ENCODE data around the gene RPS18. TPM values are rescaled to one million over a fixed set of nuclear protein-coding genes. Genes with fewer than 3 reads are reported as not detected.

Gene RPS18
- total RNA-seq, 1 experiment from 2014 or later, result 3,216 TPM

DNA sequence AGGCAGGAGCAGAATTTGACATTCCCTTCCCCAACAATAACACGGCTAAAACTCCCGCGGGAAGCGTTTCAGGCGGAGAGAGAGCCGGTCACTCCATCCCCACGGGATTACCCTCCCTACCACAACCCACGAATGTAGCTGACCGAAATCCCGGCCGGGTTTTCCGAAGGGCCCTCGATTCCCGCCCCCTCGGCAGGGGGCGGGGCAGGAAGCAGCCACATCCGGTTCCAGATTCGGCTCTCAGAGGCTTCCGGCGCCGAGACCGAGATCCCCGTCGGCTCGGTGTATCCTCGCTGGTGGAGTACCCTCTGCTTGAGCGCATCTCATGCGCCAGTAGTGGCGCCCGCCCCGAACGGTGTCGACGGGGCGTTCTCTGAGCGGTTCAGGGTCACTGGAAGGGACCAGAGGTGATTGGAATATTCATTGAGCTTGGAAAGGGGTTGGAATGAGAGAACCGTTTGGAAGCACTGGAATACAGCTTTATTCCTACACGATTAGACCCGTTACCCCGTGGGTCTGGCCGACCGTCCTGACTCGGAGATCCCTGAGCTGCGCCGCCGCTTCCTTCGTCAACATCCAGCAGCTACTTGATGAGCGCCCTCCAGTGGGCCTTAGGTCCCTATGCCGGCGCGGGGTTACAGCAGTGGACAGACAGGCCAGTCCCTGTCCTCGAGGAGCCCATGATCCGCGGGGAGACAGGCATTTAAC lies 27.5 kb downstream of the RPS18 start:
- no peak overlapping the region for H2BK5ac ChIP-seq (ENCODE audit: insufficient read length, low read length)
- H3K36me3 Mint-ChIP-seq (ENCODE audit: insufficient read depth in 1 of 3, low read depth in 3 of 3), result peaks cover 7 to 26% (median 17%) of the 10 kb centered on the region in 3 experiments; a peak in 6 of 7 replicates
- H3K27me3 ChIP-seq (ENCODE audit: insufficient read depth, low read length), result no peaks in the 10 kb centered on the region
- no peaks in the 10 kb centered on the region for H3K4me1 ChIP-seq (ENCODE audit: insufficient read depth, low read length)
- H4K20me1 ChIP-seq (ENCODE audit: control insufficient read depth, insufficient read depth, insufficient read length), result no peaks in the 10 kb centered on the region
- H2AK5ac ChIP-seq (ENCODE audit: insufficient read length, low read length), result no peak overlapping the region
- peak overlapping the region; percentile 91 for H3K27ac ChIP-seq (ENCODE audit: insufficient read length, low read depth, low read length)
- peak overlapping the region; percentile 85 for H3K9ac ChIP-seq (ENCODE audit: extremely low read depth, insufficient read length, low read length)
- no peaks in the 10 kb centered on the region for H3K9me3 ChIP-seq (ENCODE audit: control insufficient read depth, low read depth, low read length)
- H3T11ph ChIP-seq (ENCODE audit: low read length), result no peak overlapping the region
- no peaks in the 10 kb centered on the region for H3K79me1 ChIP-seq (ENCODE audit: insufficient read depth, low read depth, low read length, poor library complexity, severe bottlenecking)
- peak overlapping the region; percentile 98 to 99 (median 98) for H3K27ac Mint-ChIP-seq
- H2BK12ac ChIP-seq (ENCODE audit: insufficient read length, low read depth, low read length), result no peak overlapping the region
- H2BK20ac ChIP-seq (ENCODE audit: low read depth, low read length, poor library complexity, severe bottlenecking), result no peak overlapping the region
- H2BK120ac ChIP-seq (ENCODE audit: low read depth, low read length, poor library complexity, severe bottlenecking), result no peak overlapping the region
- no peak overlapping the region for H4K91ac ChIP-seq (ENCODE audit: insufficient read length, low read depth, low read length)
- H3K4me2 ChIP-seq (ENCODE audit: insufficient read depth, insufficient read length, low read length), result peak overlapping the region; percentile 90
- no peak overlapping the region for H3K23ac ChIP-seq (ENCODE audit: insufficient read length, low read depth, low read length)
- no peak overlapping the region for H4K8ac ChIP-seq (replicated peaks; ENCODE audit: insufficient read length, low read depth, low read length)
- TF ChIP-seq, protein P1, sequence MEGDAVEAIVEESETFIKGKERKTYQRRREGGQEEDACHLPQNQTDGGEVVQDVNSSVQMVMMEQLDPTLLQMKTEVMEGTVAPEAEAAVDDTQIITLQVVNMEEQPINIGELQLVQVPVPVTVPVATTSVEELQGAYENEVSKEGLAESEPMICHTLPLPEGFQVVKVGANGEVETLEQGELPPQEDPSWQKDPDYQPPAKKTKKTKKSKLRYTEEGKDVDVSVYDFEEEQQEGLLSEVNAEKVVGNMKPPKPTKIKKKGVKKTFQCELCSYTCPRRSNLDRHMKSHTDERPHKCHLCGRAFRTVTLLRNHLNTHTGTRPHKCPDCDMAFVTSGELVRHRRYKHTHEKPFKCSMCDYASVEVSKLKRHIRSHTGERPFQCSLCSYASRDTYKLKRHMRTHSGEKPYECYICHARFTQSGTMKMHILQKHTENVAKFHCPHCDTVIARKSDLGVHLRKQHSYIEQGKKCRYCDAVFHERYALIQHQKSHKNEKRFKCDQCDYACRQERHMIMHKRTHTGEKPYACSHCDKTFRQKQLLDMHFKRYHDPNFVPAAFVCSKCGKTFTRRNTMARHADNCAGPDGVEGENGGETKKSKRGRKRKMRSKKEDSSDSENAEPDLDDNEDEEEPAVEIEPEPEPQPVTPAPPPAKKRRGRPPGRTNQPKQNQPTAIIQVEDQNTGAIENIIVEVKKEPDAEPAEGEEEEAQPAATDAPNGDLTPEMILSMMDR (conservative IDR thresholded peaks at IDR 0.05), result peak; percentile 81
- H4K5ac ChIP-seq (ENCODE audit: insufficient read length, low read depth, low read length), result no peak overlapping the region
- no peaks in the 10 kb centered on the region for H3K27me3 Mint-ChIP-seq (ENCODE audit: low read depth)
- H3K56ac ChIP-seq (ENCODE audit: insufficient read length, low read depth, low read length), result peak overlapping the region; percentile 7
- peaks cover 22% of the 10 kb centered on the region for H3K23me2 ChIP-seq (ENCODE audit: insufficient read length, low read depth, low read length, poor library complexity, severe bottlenecking)
- no peaks in the 10 kb centered on the region for H3K9me3 Mint-ChIP-seq
- H2BK15ac ChIP-seq (ENCODE audit: low read depth, low read length), result no peak overlapping the region
- H3K4me3 Mint-ChIP-seq, result peak overlapping the region; percentile 98 to 100
- peaks cover 12 to 20% of the 10 kb centered on the region in 2 experiments for H3K4me1 Mint-ChIP-seq
- WGBS (ENCODE audit: extremely low coverage, insufficient read length, low lambda C conversion rate), result no CpG with 5 or more reads among the region's 54 CpGs
- peak overlapping the region; percentile 71 for H3K18ac ChIP-seq (ENCODE audit: insufficient read length, low read depth, low read length)
- H3K4ac ChIP-seq (ENCODE audit: low read depth, low read length), result no peak overlapping the region
- H2AFZ ChIP-seq (ENCODE audit: low read length), result no peak overlapping the region
- peaks cover 3% of the 10 kb centered on the region; the same call in 1 of the 2 replicates for H3K79me2 ChIP-seq (ENCODE audit: insufficient read depth, low read length)
- H3K14ac ChIP-seq (ENCODE audit: insufficient read depth, low read length), result peak overlapping the region; percentile 80
- peak; percentile 87 for DNase-seq

Measured in H9 (cell line).